SK-N-MC (cell line): Measurements from ENCODE around the gene IER2.

Source experiments
- EZH2 ChIP-seq: fragments of 200-600 bp; sonication (generic); IDR thresholded peaks from one replicate; pipeline ENCODE4 v1.6.1; 2017; ENCODE audit warnings: antibody characterized with exemption
- POLR2AphosphoS5 ChIP-seq: IDR thresholded peaks from 2 replicates; pipeline ENCODE4 v1.6.1; 2012; ENCODE audit warnings: mild to moderate bottlenecking, low read depth, low read length, borderline replicate concordance

DNA sequence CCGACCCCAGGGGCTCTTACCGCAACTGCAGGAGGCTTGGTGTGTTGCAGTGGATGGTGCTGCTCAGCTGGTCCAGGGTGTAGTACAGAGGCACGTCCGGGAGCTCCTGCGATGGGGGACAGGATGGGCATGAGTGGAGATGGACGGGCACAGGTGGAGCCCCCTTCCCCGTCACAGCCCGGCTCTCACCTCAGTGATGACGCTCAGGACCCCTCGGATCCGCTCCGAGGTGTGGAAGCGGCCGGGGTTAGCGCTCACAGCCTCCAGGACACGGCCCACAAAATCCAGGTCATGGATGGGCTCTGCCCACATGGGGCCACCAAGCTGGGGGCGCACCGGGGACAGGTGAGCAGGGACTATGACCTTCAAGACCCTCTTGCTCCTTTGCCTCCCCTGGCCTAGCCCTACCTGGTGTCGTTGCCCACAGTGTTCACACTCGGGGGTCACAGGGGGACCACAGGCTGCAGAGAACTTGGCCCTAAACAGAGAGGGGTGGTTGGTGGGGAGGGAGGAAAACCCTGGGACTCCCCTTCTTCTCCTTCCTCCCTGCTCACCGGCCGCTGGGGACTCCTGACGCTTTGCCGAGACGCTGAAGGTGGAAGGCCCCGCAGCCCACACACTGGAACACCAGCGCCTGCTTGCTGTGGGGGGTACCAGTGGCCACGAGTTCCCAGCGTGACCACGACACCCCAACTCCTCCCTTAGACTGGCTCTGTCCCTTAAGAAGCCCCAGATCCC lies 40.7 kb upstream of the IER2 start:
- TF ChIP-seq POLR2AphosphoS5 (no peak), EZH2 (no peak)
